HepG2 (cell line): ENCODE results near the gene RBP4.

ENCODE experiments used
- CAMTA2 ChIP-seq: sonication (generic); formaldehyde crosslinking; IDR thresholded peaks from 2 replicates; pipeline ENCODE4 v1.4.0; 2020; ENCODE audit warnings: mild to moderate bottlenecking, missing genetic modification reagents, borderline replicate concordance
- EZH2 ChIP-seq: conservative IDR thresholded peaks from 2 replicates; pipeline ENCODE4 v1.6.1; 2012; ENCODE audit warnings: mild to moderate bottlenecking, low read depth, low read length, moderate library complexity
- FOXK2 ChIP-seq: fragments of 450-650 bp; IDR thresholded peaks from 2 replicates; pipeline ENCODE4 v1.6.1; 2016
- GABPA ChIP-seq, 2 experiments: IDR thresholded peaks; 2 replicates each; pipeline ENCODE4 v1.6.1; 2011 to 2016; ENCODE audit warnings: low read depth in 2 of 2, low read length in 1 of 2, missing biosample characterization in 1 of 2, missing genetic modification characterization in 1 of 2
- KDM4B ChIP-seq: sonication (generic); formaldehyde crosslinking; IDR thresholded peaks from 2 replicates; pipeline ENCODE4 v1.4.0; 2020; ENCODE audit warnings: missing genetic modification reagents
- NFIC ChIP-seq: IDR thresholded peaks from 2 replicates; pipeline ENCODE4 v1.6.1; 2012; ENCODE audit warnings: mild to moderate bottlenecking, low read length, inconsistent platforms
- ZNF337 ChIP-seq: sonication (generic); formaldehyde crosslinking; IDR thresholded peaks from 2 replicates; pipeline ENCODE4 v1.5.1; 2020; ENCODE audit warnings: missing genetic modification reagents, low read depth, mild to moderate bottlenecking, borderline replicate concordance

GRCh38 chr10:93560541-93560940 lies 40.5 kb downstream of the RBP4 start:
- TF ChIP-seq KDM4B (CRISPR knock-in tag) (no peak), NFIC (no peak), FOXK2 (no peak), ZNF337 (CRISPR knock-in tag) (no peak), EZH2 (no peak), CAMTA2 (no peak), GABPA (IDR thresholded peaks at IDR 0.05; ENCODE audit: low read depth, low read length) (no peak), GABPA (CRISPR knock-in tag; IDR thresholded peaks at IDR 0.05; ENCODE audit: low read depth) (no peak)
